Measurements from ENCODE around the gene SYT1.
A peak's percentile ranks its signal among the peaks of the same experiment; 100 is the strongest.

Gene SYT1

DNA sequence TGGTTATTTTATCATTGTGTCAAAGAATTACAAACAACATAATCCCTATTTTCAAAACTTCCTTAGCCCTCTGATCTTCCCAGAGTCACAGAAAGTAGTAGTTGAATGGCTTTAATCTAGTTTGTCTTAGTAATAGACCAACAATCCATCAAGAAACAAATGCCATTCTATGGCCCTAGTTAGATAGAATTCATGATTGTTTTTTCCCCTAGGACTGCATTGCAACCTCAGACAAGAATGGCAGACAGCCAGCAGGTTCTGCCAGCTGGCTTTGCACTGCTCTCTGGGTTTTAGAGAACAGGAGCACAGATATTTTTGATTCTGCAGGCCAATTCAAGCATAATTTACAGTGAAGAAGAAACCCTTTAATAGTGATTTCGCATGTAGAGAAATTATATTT, 33.8 kb downstream of the SYT1 start:
- peak; percentile 37 for DNase-seq

DNA sequence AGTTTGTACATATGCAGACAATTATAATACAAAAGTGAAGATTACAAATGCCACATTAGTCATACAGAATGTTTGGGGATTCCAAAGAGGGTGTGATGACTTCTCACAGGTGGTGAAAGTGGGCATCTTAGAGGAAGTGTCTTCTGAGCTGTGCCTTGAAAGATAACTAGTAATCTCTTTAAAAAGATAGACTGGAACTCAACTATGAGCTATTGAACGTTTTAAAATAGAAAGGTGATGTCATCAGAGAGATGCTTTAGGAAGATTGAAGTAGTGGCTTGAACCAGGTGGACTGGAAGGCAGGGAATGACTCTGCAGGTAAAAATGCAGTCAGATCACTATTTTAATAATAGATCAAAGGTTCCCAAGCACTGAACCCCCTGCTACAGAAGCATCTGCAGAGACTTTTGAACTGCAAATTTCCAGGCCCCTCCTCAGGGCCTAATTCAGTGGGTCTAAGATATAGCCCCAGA, 50.3 kb downstream of the SYT1 start:
- peak; percentile 92 for DNase-seq

DNA sequence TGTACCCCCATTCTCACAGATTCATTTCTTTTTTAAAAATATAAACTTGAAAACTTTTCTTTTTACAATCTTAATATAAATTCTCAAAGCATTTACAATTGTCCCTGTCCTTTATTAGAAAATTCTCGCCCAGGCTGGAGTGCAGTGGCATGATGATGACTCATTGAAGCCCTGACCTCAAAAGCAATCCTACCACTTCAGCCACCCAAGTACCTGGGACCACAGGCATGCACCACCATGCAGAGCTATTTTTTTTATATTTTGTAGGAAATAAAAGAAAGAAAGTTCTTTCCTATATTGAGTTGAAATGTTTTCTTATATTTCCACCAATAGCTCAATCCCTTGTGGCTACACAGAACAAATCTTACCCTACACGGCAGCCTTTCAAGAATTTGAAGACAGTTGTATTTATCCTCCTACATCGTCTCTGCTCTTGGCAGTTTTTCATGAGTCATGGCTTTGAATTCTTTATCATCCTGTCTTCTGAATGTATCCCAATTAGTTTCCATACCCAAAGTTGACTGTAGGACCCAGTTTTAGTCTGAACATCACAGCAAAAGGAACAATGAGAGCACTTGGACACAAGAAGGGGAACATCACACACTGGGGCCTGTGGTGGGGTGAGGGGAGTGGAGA, 52.4 kb downstream of the SYT1 start:
- peak; percentile 92 for DNase-seq

DNA sequence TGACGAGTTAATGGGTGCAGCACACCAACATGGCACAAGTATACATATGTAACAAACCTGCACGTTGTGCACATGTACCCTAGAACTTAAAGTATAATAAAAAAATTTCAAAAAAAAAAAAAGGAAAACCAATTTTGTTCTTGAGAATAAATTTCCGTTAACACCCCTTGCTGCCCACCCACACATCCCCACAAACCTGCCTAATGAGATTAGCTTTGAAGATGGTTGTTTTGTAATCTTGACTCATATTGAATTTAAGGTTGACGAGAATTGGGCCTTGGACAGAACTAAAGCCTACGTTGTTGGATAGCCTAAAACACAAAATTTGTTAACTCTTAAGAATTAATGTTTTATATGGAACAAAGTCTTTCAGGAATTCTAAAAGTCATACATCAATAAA, 52.9 kb downstream of the SYT1 start:
- no peak for DNase-seq

DNA sequence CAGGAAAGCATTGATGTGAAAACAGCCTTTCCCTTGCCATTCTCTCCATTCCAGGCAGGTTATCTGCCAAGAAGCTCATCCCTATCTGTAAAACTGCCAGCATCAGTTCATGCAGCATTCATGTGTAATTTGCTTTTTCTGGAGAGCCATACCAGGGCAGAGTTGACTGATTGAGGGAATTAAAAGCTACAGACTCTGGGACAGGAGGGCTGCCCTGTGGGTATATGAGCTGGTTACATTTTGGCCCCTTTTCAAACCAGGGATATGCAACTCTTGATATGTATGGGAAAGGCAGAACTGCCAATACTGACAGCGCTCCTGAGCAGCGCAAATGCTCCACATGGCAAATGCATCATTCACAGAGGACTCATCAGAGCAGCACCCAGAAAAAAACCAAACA, 53.7 kb downstream of the SYT1 start:
- no peak for DNase-seq

DNA sequence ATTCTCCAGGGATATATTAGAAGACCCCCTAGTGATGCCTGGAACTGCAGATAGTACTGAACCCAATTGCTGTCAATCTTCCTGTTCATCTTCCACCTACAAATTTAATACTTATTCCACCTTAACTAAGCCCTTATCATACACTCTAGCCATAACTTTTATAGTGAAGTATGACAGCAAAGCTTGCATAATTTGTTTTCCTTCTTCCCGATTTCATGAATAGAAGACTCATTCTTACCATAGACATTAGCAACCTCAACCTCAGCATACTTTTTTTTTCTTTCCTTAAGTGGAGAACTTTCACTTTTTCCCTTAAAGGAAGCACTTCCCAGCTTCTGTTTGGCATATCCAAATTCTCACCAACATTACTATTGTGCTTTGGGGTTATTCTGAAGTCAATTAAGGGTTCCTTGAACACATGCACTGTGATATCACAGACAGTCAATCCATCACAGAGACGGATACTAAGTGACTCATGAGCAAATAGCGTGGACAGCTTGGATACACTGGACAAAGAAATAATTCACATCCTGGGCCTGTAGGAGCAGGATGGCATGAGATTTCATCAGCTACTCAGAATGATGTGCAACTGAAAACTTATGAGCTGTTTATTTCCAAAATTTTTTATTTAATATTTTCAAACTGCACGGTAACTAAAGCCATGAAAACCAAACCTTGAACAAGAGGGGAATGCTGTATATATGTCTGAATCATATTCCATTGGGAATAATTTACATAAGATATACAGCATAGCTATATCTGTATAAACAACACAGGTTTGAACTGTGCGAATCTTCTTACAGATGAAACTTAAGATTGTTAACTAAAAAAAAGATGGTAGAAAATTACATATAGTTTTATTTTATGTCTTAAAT, 63.9 kb downstream of the SYT1 start:
- DNase-seq, result peak; percentile 76

DNA sequence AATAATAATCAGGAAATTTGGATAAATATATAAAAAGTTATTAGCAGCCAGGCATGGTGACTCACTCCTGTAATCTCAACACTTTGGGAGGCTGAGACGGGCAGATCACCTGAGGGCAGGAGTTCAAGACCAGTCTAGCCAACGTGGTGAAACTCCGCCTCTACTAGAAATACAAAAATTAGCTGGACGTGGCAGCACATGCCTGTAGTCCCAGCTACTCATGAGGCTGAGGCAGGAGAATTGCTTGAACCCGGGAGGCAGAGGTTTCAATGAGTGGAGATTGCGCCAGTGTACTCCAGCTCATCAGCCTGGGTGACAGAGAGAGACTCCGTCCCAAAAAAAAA, 64.5 kb downstream of the SYT1 start:
- DNase-seq, result no peak

DNA sequence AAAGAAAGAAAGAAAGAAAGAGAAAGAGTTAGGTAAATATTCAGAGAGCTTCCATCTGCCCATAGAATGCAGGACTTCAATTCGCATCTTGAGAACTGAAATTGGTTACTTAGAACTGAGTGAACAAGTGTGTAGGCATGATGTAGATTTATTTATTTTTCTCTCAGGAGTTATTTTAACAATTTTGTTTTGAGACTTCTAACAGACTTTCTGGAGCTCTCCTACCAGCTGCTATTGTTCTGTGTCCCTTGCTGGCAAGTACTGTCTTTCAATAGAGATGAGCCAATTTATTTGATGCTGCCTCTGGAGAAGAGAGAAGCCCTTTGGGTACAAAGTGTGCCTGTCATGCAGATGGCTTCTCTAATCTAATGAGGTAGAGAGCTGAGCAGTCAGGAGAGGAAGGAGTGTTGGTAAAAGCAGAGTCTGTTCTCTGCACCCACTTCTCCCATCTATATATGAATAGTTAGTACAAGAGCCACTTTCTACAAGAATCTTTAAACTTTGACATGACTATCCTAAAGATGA, 67.0 kb downstream of the SYT1 start:
- peak; percentile 39 for DNase-seq

DNA sequence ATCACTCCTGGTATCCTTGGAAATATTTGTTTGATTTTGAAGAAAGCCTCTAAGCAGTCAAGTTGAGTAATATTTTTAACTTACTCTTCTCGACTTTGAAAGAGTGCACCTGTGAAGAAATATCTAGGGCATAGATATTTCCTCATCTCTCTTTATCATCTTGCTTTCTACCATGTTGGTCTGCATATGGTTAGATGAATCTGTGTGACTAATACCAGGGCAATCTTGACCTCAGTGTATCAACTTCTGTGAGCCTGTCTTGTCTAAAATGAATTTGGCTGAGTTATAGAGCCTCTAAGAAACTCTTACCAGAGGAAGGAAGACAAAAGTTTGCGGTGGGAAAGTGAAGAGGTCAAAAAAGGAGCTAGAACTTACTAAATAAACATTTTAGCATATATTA, 68.4 kb downstream of the SYT1 start:
- no peak for DNase-seq

DNA sequence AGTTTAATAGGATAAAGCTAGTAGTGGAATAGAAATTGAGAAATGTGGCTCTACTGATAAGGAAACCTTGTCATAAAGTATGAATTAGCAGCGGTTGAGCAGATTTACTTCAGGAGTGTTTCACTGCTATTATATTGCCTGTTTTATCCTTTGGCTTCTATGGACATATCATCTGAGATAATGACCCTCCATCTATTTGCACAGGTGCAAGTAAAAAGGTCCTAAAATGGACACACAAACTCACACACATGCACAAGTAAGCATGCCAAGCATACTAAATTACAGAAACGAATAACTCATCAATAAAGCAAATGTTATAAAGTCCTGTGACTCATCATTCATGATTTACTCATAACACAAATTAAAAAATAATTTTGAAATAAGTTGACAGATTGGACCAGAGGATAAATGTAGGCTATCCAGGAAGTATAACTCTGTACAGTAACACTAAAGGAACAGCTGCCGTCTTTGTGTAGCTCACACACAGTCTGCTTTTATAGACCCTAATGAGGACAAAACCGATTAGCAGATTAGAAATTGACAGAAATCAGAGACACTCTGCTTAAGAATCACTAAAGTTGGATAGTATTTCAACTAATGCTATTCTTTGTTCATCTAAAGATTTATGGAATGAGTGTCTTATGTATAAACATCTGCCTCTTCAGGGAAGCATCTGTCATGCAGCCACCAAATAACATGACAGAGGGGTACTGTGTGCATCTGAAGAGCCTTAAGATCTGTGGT, 73.9 kb downstream of the SYT1 start:
- peak; percentile 93 for DNase-seq

DNA sequence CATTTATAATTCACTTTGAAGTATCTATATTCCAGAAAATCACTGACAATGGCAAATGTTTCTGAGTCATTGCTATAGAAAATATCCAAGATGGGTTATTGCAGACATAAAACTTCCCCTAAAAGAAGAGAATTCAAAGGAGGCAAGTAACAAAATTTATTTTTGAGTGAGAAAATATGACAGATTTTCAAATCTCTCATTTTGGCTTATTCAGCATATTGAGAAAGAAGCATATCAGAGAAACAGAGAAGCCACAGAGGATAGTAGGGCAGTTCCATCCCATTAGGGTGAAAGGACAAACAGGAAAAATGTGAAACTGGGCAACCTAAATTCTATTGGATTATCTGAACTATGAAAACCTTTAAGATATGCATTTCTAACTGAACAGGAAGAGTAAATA, 85.0 kb downstream of the SYT1 start:
- no peak for DNase-seq

DNA sequence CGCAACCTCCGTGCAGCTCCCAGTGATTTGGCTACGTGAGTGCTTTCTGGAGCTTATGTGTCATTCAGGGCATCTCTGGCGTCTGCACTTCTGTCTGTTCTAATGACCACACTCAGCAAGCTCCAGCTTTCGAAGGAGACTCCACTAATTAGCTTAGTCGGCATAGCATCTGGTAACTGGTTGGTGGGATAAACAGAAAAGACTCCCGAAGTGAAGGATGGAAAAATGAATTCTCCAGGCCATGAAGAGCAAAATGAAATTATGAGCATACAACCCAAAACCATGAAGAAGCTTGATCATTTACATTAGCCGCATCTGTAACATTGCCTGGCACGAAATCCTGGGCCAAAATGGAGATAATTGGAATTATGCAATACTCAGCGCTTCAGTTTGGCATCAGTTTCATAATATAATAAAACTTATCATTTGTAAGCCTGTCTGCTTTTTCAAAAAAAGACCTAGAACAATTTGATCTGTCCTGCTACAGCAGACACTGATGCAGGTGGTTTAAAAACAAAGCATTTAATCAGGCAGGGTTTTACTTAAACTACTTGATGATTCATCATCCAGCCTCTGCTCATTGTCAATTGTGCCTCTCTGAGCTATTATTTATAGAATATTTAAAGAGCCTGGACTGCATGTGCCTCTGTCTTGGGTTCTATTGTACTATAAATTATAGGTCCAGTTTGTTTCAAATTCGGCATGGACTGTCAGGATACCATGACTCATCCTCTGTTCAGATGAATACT, 87.4 kb downstream of the SYT1 start:
- peak; percentile 21 for DNase-seq

DNA sequence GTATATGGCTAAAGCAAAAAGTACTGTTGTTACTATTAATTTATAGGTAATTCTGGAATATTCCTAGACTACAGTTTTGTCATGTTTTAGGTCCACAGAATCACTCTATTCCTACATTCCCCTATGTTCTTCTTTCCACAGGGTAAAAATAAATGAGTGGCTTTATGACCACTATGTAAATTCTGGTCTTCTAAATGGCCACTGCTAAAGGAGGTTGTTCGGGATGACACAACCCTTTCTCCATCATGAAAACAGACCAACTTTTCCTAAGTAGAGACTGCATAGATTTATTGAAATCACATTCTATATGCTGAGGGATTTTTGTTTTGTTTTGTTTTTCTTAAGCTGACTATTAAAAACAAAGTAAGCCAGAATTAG, 88.0 kb downstream of the SYT1 start:
- DNase-seq, result no peak

DNA sequence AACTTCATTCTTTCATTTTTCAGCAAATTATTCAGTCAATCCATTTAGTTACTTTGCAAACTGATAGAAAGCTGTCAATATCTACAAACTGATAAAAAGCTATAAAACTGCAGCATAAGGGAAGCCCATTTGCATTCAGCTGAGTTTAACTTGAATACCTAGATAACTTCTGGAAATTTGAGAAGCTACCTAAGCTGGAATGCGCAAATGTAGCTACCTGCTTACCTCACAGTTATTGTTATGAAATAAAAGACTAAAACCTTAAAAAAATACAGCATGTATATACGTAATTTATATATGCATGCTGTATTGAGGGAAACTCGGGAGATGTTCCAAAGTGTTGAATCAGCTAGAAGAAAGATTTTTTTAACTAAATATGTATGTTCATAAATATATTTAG, 94.4 kb downstream of the SYT1 start:
- no peak for DNase-seq

DNA sequence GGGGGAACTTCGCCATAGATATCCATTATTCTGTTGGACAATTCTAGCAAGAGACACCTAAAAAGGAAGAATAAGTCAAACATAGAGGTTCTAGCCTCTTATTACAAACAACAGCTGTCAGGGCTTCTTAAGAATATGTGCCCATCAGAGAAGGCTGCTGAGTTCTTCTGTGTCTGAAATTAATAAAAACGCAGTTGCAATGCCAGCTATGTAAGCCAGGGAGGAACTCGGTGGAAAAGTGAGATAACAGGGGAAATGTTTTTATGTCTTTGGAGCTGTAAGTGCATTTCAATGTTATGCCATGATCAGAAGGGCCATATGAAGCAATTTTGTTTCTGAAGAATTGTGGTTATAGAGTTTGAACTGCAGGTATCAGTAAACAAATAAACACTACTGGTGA, 95.0 kb downstream of the SYT1 start:
- no peak for DNase-seq

DNA sequence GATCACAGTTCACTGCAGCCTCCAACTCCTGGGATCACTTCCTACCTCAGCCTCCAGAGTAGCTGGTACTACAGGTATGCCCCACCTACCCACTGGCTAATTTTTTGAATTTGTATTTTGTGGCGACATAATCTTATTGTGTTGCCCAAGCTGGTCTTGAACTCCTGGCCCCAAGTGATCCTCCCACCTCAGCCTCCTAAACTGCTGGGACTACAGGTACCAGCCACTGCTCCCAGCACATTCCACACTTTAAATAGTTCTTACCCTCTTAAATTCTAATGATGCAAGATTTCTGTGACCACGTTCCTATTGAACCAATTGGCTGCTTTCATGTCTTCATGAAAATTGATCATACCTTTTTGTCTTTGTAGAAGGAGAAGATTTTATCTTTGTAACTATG, 96.6 kb downstream of the SYT1 start:
- no peak for DNase-seq

DNA sequence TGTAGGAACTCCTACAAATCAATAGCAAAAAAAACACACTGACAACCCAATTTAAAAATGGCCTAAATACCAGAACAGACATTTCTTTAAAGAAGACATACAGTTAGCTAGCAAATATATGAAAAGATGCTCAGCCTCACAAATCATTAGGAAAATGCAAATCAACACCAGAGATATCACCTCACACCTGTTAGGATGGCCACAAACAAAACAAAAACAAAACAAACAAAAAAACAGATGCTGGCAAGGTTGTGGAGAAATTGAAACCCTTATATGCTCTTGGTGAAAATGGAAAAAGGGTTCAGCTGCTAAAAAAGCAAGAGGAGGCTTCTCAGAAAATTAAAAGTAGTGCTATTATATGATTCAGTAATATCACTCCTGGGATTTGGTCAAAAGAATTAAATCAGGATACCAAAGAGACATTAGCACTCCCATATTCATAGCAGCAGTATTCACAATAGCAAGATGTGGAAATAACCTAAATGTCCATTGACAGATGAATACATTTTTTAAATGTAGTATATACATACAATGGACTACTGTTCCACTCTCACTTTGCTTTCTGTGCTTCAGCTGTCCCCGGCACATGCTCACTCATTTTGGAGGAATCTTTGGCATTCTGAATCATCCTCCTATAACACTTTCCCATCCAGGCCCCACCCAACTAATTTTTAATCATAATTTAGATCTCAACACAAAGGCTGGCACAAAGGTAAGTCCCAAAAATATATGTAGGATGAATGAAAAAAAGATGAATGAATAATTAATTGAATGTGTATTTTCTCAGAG, 99.1 kb downstream of the SYT1 start:
- no peak for DNase-seq

DNA sequence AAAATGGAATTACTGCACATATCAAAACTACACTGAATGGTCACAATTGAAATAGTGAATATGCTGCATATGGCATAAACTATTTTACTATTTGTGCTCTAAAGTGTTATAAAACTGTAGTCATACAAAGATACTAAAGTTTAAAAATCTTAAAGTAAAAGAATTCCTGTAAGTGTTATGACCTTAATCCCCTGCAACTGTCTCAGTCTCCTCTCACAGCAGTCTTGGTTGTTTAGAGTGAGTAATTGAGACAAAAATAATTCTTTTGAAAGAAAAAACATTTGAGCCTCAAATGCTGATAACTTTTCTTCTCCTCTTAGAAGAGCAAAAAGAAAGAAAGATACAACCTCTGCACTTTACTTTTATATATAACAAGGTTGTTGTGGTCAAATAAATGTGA, 99.9 kb downstream of the SYT1 start:
- DNase-seq, result no peak

DNA sequence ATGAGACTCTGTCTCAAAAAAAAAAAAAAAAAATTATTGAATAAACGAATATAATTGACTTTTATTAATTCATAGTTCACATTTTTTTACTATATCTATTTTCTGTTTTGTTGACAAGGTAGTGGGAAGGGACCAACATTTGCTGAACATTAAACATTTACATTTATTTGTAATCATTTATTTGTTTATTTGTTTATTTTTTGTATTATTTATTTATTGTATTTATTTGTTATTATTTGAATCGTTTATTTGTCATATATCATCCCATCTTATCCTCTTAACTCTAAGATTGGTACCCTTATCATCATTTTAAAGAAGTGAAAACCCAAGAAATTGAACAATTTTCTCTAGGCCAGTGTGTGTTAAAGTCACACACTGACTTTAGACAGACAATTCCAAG, 101.5 kb downstream of the SYT1 start:
- DNase-seq, result no peak

DNA sequence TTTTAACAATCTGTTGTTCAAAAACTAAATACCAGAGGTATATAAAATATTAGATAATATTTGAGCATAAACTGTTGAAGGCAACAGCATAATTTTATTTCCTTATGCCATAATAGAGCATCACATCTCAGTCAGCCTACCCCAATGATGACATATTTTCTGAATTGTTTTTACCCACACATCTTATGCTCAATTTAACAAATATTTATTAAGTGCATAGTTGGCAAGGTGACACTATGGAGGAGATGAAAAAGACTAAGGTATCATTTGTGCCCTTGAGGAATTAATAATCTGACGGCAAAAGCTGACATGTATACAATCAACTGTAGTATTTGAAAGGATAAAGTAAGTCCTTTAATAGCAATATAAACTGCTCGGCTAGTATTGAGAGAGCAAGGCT, 102.4 kb downstream of the SYT1 start:
- DNase-seq, result no peak

DNA sequence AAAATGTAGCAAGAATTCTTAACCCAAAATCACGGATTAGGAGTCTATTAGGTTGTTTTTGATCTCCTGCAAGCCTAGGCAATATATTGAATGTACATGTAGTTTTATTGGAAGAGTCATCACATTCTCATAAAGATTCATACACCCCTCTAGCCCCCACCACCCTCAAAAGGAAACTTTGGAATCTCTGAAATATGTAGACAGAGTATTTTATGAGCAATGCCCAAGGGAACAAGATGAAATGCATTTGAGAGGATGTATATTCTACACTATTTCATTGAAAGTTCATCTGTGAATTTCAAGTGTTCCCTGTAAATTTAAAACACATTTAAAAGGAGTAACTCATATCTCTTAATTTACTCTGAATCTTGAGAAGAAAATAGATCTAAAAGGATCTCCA, 103.7 kb downstream of the SYT1 start:
- DNase-seq, result no peak

DNA sequence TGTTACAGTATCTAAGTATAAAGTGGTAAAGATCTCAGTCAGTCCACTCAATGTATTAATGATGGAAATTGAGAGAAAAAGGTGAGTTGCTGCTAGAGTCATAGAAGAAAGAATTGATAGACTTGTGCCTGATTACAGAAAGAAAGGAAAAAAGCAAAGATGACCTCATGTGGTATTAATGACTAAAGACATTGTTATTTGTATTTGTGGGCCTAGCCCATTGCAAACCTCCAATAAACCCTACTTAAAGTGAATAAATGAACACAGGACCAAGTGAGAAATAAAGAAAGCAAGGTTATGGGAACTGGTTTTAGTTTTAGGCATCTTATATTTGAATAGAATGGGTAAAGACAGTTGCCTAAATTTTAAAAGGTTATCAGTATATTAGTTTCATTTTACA, 105.5 kb downstream of the SYT1 start:
- DNase-seq, result no peak

Measured in DMS53 (cell line).